IPS-NIHi11 (cell line): ENCODE results near the gene HTR3C.
"Not testable (repeated sequence)": the region's sequence is repeated elsewhere in the genome, so short reads cannot be mapped to it uniquely, and the experiment has no call there.

Experiments used
- DNase-seq: peaks from one replicate; pipeline ENCODE4 v3.0.0; 2012; ENCODE audit warnings: mixed read lengths, low spot score

Gene HTR3C

DNA sequence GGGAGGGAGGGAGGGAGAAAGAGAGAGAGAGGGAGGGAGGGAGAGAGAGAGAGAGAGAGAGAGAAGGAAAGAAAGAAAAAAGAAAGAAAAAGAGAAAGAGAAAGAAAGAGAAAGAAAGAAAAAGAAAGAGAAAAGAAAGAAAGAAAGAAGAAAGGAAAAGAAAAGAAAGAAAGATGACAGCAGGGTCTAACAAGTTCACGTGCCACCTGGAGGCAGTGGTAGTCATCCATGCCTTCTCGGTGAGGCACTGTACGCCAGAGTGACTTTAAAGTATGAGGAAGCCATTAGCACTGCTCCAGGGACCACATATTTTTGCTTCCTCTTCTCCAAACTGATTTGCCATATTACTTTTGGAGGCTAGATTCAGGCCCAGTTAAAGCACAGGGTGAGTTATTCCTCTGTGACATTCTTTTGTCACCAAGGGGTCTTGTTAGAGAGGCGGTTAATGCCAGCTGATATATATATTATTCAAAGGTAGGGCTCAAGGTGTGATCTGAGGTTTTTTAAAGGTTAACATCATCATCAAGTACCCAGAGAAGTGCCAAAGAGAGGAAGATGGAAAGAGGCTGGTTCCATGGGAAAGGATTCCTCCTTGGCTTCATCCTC is 21.6 kb upstream of the HTR3C start, which contains the start of gene HTR3D:
Gene HTR3D (plus strand): TSS at position 556 of the 606 bp plus-strand sequence. CDS start 0 bp downstream, at position 556.
- peak; percentile 32 for DNase-seq

DNA sequence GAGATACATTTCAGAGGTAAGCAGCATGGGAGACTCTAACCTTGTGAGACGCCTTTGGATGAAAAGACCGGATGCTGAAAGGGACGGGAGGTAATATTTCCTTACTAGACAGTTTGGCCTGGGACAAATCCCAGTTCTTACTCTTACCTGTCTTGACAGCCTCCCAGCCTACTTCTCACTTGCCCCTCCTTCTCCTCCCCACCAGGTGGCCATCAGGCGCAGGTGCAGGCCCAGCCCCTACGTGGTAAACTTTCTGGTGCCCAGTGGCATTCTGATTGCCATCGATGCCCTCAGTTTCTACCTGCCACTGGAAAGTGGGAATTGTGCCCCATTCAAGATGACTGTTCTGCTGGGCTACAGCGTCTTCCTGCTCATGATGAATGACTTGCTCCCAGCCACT is 15.0 kb upstream of the HTR3C start:
- DNase-seq = peak; percentile 28

DNA sequence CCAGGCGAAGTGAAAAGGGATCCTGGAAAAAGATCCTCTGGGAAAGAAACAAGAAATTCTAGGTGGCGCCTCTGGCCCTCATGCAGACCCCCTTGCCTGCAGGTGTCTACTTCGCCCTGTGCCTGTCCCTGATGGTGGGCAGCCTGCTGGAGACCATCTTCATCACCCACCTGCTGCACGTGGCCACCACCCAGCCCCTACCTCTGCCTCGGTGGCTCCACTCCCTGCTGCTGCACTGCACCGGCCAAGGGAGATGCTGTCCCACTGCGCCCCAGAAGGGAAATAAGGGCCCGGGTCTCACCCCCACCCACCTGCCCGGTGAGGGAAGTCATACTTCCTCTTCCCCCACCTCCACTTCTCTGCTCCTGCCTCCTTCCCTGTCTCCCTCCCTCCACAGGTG is 14.5 kb upstream of the HTR3C start:
- not testable (repeated sequence) for DNase-seq

DNA sequence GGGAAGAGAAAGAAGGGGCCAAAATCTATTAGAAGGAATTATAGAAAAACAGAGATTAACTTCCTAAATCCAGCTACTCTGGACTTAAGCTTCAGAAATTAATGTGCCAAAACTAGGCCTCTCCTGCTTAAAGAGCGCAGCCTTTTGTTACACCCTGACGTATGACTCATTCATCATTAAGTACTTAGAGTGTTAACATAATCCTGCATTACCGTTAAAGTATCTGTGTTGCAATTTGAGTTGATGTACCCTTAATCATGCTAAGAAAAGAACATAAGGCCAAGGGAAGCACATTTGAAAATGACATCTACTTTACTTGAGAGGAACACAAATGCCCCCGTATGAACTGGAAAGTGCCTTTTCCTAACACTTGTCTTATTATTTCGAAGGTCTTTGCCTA is 13.4 kb upstream of the HTR3C start:
- DNase-seq = no peak

DNA sequence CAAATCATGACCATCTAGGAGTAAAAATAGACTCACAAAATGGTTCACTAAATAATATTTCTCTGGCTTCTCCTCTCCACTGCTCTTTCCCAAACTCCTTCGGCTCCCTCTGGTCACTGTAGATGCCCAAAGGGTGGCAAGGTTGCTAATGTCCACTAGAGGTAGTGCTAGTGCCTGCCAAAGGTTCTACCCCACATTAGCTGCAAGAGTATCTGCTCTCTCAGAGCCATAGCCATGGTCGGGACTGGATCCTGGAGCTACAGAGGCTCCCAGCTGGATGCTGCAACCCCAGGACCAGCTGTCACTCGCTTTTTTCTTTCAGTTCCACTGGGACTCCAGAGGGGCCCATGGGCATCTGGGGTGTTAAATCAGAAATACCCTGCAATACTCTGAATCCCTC is 12.8 kb upstream of the HTR3C start:
- peak; percentile 70 for DNase-seq

- no peak for DNase-seq
Measured at GRCh38 chr3:184042617-184043016, 10.2 kb upstream of the HTR3C start.

DNA sequence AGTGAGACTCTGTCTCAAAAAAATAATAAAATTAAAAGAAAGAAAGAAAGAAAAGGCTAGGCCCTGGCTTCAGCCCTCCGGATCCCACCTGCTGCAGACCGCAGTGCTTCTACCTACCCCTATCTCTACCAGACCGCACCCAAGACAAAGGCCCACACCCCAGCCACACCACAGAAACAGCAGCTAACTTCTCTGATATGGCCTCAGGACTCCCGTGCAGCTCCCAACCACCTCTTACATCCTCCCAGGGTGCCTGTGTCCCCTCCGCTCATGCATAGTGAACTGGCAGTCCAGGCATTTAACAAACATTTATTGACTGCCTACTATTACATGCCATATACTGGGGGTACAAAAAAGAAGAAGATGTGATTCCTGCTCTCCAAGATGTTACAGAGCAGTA is 6.9 kb upstream of the HTR3C start:
- no peak for DNase-seq

GRCh38 chr3:184050217-184050847 is 2.5 kb upstream of the HTR3C start:
- no peak for DNase-seq

DNA sequence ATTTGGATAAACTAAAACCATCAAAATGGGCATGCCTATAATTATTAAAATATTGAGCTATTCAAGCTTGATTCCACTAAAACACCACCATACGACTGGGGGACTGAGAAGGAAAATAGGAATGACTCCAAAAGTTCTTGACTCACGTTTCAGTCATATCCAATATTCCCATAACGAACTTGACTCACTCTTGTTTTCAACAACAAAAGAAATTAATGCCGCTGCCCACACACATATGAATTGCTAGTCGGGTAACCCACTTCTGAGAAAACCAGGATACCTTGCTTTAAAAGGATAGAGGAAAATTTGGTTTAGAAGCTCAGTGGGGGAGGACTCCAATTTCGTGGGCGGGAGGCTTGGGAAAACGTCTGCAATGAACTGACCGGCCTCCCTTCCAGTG is 5.2 kb downstream of the HTR3C start:
- DNase-seq = no peak

- no peak for DNase-seq
Measured at GRCh38 chr3:184059424-184059823, 6.6 kb downstream of the HTR3C start.

DNA sequence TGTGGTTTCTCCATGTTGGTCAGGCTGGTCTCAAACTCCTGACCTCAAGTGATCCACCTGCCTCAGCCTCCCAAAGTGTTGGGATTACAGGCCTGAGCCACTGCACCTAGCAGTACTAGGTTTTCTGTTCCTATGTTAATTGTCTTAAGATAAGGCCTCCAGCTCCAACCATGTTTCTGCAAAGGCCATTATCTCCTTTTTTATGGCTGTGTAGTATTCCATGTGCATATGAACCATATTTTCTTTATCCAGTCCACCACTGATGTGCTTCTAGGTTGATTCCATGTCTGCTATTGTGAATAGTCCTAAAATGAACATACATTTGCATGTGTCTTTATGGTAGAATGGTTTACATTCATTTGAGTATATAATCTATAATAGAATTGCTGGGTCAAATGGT is 9.8 kb downstream of the HTR3C start:
- DNase-seq = no peak

- DNase-seq = no peak
Measured at GRCh38 chr3:184066211-184066610, 13.4 kb downstream of the HTR3C start.

- no peak for DNase-seq
Measured at GRCh38 chr3:184067573-184068055, 14.8 kb downstream of the HTR3C start.

GRCh38 chr3:184068344-184068743 is 15.5 kb downstream of the HTR3C start:
- DNase-seq = no peak

DNA sequence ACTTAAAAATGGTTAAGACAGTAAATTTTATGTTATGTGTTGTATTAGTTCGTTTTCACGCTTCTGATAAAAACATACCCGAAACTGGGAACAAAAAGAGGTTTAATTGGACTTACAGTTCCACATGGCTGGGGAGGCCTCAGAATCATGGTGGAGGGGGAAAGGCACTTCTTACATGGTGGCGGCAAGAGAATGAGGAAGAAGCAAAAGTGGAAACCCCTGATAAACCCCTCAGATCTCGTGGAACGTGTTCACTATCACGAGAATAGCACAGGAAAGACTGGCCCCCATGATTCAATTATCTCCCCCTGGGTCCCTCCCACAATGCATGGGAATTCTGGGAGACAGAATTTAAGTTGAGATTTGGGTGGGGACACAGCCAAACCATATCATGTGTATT is 18.3 kb downstream of the HTR3C start:
- DNase-seq = not testable (repeated sequence)

GRCh38 chr3:184073621-184074020 is 20.8 kb downstream of the HTR3C start:
- no peak for DNase-seq

- no peak for DNase-seq
Measured at GRCh38 chr3:184075901-184076300, 23.1 kb downstream of the HTR3C start.

DNA sequence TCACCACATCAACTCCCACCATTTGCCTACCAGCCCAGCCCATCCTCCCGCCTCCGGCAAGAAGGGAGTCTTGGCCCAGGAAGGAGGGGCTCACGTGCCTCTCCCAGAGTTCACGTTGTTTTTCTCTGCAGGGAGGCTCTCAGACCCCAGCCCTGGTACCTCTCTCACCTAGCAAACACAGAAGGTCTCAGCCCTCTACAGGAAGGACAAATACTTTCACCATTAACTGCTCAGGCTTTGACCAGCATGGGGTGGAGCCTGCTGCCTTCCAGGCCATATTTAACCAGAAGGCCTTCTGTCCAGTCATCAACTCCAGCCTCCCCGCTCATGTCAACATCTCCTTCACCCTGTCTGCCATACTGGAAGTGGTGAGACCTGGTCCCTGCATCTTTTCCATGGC is 25.0 kb downstream of the HTR3C start:
- peak; percentile 28 for DNase-seq

DNA sequence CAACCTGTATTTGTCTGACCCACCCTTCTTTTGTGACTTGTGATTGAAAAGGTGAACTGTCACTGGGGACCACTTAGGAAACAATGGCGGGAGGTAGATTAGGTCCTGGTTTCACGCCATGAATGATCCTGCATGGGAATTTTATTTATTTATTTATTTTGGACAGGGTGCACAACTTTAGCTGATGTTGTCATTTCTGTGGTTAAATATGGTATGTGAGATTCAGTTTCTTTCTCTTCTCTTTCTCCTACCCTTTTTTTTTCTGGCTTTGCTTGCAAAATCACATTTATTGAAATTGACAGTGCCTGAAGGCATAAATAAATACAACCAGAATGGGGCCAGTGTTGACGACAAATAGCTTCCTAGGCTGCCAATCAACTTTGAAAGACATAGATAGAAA is 26.0 kb downstream of the HTR3C start:
- DNase-seq = no peak

DNA sequence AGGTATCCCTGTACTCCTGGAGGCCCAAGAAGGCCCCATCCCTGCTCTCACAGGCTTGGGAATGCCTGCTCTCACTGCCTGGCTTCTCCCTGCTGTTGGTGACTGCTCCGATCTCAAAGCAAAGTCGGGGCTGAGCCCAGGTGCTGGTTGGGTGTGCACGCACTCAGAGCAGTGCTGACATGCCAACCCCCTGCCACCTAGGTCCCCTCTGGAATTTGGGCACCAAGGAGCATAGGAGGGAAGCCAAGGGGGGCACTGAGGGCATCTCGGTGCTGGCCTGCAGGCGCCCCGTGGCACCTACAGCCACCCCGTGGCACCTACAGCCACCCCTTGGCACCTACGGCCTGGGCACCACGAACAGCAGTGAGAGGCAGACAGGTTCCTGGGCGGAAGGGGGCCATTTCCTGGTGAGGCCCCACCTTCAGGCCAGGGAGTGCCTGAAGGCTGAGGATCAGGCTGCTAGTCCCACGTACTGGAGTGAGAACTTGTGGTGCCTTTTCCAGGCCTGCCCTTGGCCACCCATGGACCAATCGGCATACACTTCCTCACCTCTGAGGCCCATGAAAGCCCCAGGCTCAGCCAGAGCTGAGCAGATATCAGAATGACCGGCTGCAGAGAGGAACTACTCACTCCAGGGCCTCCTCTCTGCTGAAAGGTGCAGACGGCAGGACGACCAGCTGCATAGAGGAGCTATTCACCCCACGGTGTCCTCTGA is 28.4 kb downstream of the HTR3C start:
- DNase-seq = no peak

DNA sequence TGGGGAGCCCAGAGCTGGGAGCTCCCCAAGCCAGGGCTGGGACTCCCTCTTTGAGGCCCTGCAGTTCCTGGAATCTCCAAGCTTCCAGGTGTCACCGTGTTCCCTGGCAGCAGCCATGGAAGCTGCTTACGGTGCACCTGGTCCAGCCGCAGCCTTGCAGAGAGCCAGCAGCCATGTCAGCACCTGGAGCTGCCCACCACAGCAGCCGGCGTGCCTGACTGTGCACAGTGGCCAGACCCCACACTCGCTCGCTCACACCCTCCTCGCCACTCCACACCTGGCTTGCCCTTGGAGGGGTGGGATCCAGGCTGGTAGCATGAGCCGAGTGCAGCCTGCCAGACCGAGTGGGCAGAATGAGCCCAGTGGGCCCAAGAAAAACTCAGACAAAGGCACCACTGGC is 29.2 kb downstream of the HTR3C start:
- DNase-seq = no peak

GRCh38 chr3:184082465-184082864 is 29.6 kb downstream of the HTR3C start:
- DNase-seq = no peak

GRCh38 chr3:184085389-184085852 is 32.6 kb downstream of the HTR3C start:
- no peak for DNase-seq
